HepG2 (cell line): ENCODE data around the gene MECR.

Experiments used
- ATF3 ChIP-seq: sonication (generic); formaldehyde crosslinking; IDR thresholded peaks from 2 replicates; pipeline ENCODE4 v1.4.0; 2020; ENCODE audit warnings: missing genetic modification reagents
- BRF2 ChIP-seq: sonication (generic); formaldehyde crosslinking; IDR thresholded peaks from 2 replicates; pipeline ENCODE4 v1.8.1; 2022; ENCODE audit warnings: mild to moderate bottlenecking, missing genetic modification reagents
- NR3C1 ChIP-seq: sonication (generic); formaldehyde crosslinking; IDR thresholded peaks from 2 replicates; pipeline ENCODE4 v1.4.0; 2020; ENCODE audit warnings: missing genetic modification reagents
- REPIN1 ChIP-seq: sonication (generic); formaldehyde crosslinking; IDR thresholded peaks from 2 replicates; pipeline ENCODE4 v1.8.0; 2022; ENCODE audit warnings: missing genetic modification reagents, low read depth, mild to moderate bottlenecking, borderline replicate concordance
- ZC3H4 ChIP-seq: sonication (generic); formaldehyde crosslinking; IDR thresholded peaks from 2 replicates; pipeline ENCODE4 v1.4.0; 2020; ENCODE audit warnings: missing genetic modification reagents, borderline replicate concordance
- ZNF263 ChIP-seq: sonication (generic); formaldehyde crosslinking; IDR thresholded peaks from 2 replicates; pipeline ENCODE4 v1.4.0; 2020; ENCODE audit warnings: missing genetic modification reagents

GRCh38 chr1:29195881-29196291, 34.8 kb downstream of the MECR start:
- TF ChIP-seq ZNF263 (CRISPR knock-in tag): no peak
- no peak for TF ChIP-seq ATF3 (CRISPR knock-in tag)
- TF ChIP-seq NR3C1 (CRISPR knock-in tag): no peak
- no peak for TF ChIP-seq REPIN1 (CRISPR knock-in tag)
- TF ChIP-seq BRF2 (CRISPR knock-in tag): no peak
- TF ChIP-seq ZC3H4 (CRISPR knock-in tag): no peak
